Tibial artery (tissue), 4 donors: ENCODE results near the gene LRRC4B.
A peak's percentile ranks its signal among the peaks of the same experiment; 100 is the strongest.

ENCODE experiments used
- DNase-seq, 2 donors: peaks; one replicate each; pipeline ENCODE4 v3.0.0-alpha.2; 2019
- H3K27ac ChIP-seq, 2 donors: fragments of 200-600 bp; sonication (generic) in 1 of 2; 1 replicate in 1 of 2; 2 replicates in 1 of 2; pipeline ENCODE4 v1.5.1; 2018 to 2019; ENCODE audit warnings: mild to moderate bottlenecking in 1 of 2
- H3K27me3 ChIP-seq, 2 donors: fragments of 200-600 bp; sonication (generic) in 1 of 2; one replicate each; pipeline versions ENCODE4 v1.5.1 to v1.6.0; 2016 to 2019
- H3K36me3 ChIP-seq, 3 donors: fragments of 200-600 bp; sonication (generic) in 2 of 3; one replicate each; pipeline ENCODE4 v1.5.1; 2016 to 2019; ENCODE audit warnings: mild to moderate bottlenecking in 2 of 3
- H3K4me1 ChIP-seq, 4 donors: fragments of 200-600 bp; sonication (generic) in 2 of 4; 1 replicate in 3 of 4; 2 replicates in 1 of 4; pipeline ENCODE4 v1.5.1; 2016 to 2019
- H3K4me3 ChIP-seq, 2 donors: fragments of 200-600 bp; sonication (generic) in 1 of 2; 1 replicate in 1 of 2; 2 replicates in 1 of 2; pipeline ENCODE4 v1.5.1; 2018 to 2019; ENCODE audit warnings: mild to moderate bottlenecking in 2 of 2
- H3K9me3 ChIP-seq, 3 donors: fragments of 200-600 bp; sonication (generic) in 1 of 3; one replicate each; pipeline ENCODE4 v1.5.1; 2016 to 2019
- intact Hi-C: fragments of 100-400 bp; cut with DNase I; formaldehyde crosslinking; loops from one replicate; pipeline ENCODE4 v1.15.0; 2023; ENCODE audit warnings: low total_unique reads
- TF ChIP-seq, protein P1 (sequence below), 2 experiments: fragments of 200-600 bp in 1 of 2; fragments of 450-650 bp in 1 of 2; IDR thresholded peaks; one replicate each; pipeline ENCODE4 v1.5.1; 2017 to 2019; ENCODE audit warnings: antibody characterized with exemption in 2 of 2, mild to moderate bottlenecking in 1 of 2, moderate library complexity in 1 of 2

The LRRC4B gene

GRCh38 chr19:50549927-50550593 lies 18.2 kb downstream of the LRRC4B start:
- Histone ChIP-seq H3K9me3 (no peaks in the 10 kb centered on the region), H3K36me3 (no peaks in the 10 kb centered on the region), H3K4me3 (peak overlapping the region; percentile 58 to 63), H3K27ac (peak overlapping the region; percentile 66 to 80), H3K4me1 (peaks cover 0 to 58% (median 25%) of the 10 kb centered on the region in 4 donors), H3K27me3 (peaks cover 0 to 50% of the 10 kb centered on the region in 2 donors)
- intact Hi-C loops, result no loop called here
- no peak for DNase-seq
- TF ChIP-seq, protein P1, sequence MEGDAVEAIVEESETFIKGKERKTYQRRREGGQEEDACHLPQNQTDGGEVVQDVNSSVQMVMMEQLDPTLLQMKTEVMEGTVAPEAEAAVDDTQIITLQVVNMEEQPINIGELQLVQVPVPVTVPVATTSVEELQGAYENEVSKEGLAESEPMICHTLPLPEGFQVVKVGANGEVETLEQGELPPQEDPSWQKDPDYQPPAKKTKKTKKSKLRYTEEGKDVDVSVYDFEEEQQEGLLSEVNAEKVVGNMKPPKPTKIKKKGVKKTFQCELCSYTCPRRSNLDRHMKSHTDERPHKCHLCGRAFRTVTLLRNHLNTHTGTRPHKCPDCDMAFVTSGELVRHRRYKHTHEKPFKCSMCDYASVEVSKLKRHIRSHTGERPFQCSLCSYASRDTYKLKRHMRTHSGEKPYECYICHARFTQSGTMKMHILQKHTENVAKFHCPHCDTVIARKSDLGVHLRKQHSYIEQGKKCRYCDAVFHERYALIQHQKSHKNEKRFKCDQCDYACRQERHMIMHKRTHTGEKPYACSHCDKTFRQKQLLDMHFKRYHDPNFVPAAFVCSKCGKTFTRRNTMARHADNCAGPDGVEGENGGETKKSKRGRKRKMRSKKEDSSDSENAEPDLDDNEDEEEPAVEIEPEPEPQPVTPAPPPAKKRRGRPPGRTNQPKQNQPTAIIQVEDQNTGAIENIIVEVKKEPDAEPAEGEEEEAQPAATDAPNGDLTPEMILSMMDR (IDR thresholded peaks at IDR 0.05), result no peak

- Histone ChIP-seq H3K27ac (peak overlapping the region; percentile 66 to 80), H3K27me3 (peaks cover 0 to 43% of the 10 kb centered on the region in 2 donors), H3K9me3 (no peaks in the 10 kb centered on the region), H3K4me1 (peaks cover 0 to 58% (median 25%) of the 10 kb centered on the region in 4 donors), H3K36me3 (no peaks in the 10 kb centered on the region), H3K4me3 (peak overlapping the region; percentile 58 to 63)
- intact Hi-C loops, result no loop called here
- TF ChIP-seq, protein P1 (IDR thresholded peaks at IDR 0.05), result no peak
- no peak for DNase-seq
These were observed 18.9 kb downstream of the LRRC4B start for GRCh38 chr19:50549059-50549926.

GRCh38 chr19:50548191-50549058 lies 19.8 kb downstream of the LRRC4B start:
- DNase-seq, result no peak
- Histone ChIP-seq H3K36me3 (no peaks in the 10 kb centered on the region), H3K4me3 (no peak overlapping the region), H3K9me3 (no peaks in the 10 kb centered on the region), H3K4me1 (peaks cover 0 to 58% (median 25%) of the 10 kb centered on the region in 4 donors), H3K27ac (peak overlapping the region; percentile 67 to 80), H3K27me3 (peaks cover 0 to 36% of the 10 kb centered on the region in 2 donors)
- TF ChIP-seq, protein P1 (IDR thresholded peaks at IDR 0.05), result no peak
- intact Hi-C loops, result no loop called here

GRCh38 chr19:50547385-50548190 lies 20.6 kb downstream of the LRRC4B start:
- intact Hi-C loops, result no loop called here
- peaks cover 0 to 29% of the 10 kb centered on the region in 2 donors for H3K27me3 ChIP-seq
- no peak for DNase-seq

More at GRCh38 chr19:50547385-50548190, 20.6 kb downstream of the LRRC4B start:
- peak overlapping the region; percentile 25 to 27 for H3K4me3 ChIP-seq
- peak overlapping the region; percentile 67 to 80 for H3K27ac ChIP-seq
- no peaks in the 10 kb centered on the region for H3K36me3 ChIP-seq
- H3K4me1 ChIP-seq, result peaks cover 0 to 58% (median 25%) of the 10 kb centered on the region in 4 donors
- TF ChIP-seq, protein P1 (IDR thresholded peaks at IDR 0.05), result no peak
- no peaks in the 10 kb centered on the region for H3K9me3 ChIP-seq
